Measurements from ENCODE around the gene GNG11.

GNG11 gene

DNA sequence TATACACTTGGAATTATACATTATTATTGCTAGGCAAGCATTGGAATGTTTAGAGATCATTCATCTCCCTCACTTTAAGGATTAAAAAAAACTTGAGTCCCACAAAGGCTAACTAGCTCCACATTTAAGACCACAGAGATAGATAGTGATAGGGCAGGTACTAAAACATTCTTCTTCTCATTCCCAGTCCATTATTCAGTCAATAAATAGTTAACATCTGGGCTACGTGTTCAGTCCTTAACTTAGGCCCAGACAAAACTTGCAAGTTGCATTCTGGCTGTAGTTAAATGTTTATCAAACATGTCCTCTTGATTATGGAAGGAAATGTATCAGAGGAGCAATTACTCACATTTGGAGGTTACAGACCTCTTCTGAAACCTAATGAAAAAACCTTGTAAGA is 2.4 kb downstream of the GNG11 start:
- peak overlapping the region; percentile 83 for H3K4me3 ChIP-seq
- peak overlapping the region; percentile 27 to 30 for H3K27ac ChIP-seq
- no peak for TF ChIP-seq CTCF (IDR thresholded peaks at IDR 0.05)
- no peak for DNase-seq (ENCODE audit: low spot score)

GRCh38 chr7:93926800-93927199 is 5.3 kb downstream of the GNG11 start:
- H3K27ac ChIP-seq = peak overlapping the region; percentile 39 to 66
- H3K4me3 ChIP-seq = no peak overlapping the region
- DNase-seq (ENCODE audit: low spot score) = no peak
- no peak for TF ChIP-seq CTCF (IDR thresholded peaks at IDR 0.05)

GRCh38 chr7:93927585-93927984 is 6.0 kb downstream of the GNG11 start:
- Histone ChIP-seq H3K27ac (peak overlapping the region; percentile 39 to 66), H3K4me3 (no peak overlapping the region)
- TF ChIP-seq CTCF (IDR thresholded peaks at IDR 0.05) = no peak
- no peak for DNase-seq (ENCODE audit: low spot score)

DNA sequence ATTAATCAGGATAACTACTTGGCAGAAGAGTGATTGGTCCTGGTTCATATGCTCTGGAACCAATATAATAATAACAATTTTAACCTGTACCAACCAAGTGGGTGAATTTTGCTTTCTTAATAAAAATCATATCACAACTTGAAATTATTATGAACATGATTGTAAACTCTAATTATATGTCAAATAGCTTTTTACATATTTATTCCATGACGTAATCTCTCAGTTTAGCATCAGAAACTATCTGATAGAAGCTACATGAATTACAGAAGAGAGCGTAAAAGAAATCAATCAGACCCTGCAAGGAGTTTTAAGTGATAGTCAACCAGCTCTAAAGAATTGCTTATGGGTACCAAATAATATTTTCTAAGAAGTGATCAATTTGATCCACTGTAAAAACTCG is 10.1 kb downstream of the GNG11 start:
- no peak for TF ChIP-seq CTCF (IDR thresholded peaks at IDR 0.05)
- Histone ChIP-seq H3K27ac (no peak overlapping the region), H3K4me3 (no peak overlapping the region)
- DNase-seq (ENCODE audit: low spot score) = no peak

GRCh38 chr7:93933156-93933555 is 11.6 kb downstream of the GNG11 start:
- no peak overlapping the region for H3K27ac ChIP-seq
- no peak overlapping the region for H3K4me3 ChIP-seq
- no peak for TF ChIP-seq CTCF (IDR thresholded peaks at IDR 0.05)
- no peak for DNase-seq (ENCODE audit: low spot score)

DNA sequence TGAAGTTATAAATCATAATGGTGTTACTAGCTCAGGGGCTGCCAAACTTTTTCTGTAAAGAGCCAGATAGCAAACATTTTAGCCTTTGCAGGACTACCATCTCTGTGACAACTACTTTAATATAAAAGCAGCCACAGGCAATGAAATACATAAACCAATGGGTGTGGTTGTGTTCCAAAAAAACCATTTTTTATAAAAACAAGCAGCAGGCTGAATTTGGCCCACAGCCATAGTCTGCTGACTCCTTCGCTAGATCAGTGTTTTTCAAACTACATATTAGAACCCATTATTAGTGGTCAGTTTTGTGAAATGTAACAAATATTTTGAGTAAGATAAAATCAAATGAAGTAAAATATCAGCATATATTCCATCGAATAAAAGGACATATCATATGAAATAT is 13.6 kb downstream of the GNG11 start:
- DNase-seq (ENCODE audit: low spot score) = no peak
- Histone ChIP-seq H3K27ac (no peak overlapping the region), H3K4me3 (no peak overlapping the region)
- TF ChIP-seq CTCF (IDR thresholded peaks at IDR 0.05) = no peak

GRCh38 chr7:93937818-93938217 is 16.3 kb downstream of the GNG11 start:
- Histone ChIP-seq H3K27ac (no peak overlapping the region), H3K4me3 (no peak overlapping the region)
- no peak for DNase-seq (ENCODE audit: low spot score)
- TF ChIP-seq CTCF (IDR thresholded peaks at IDR 0.05) = no peak
